ENCODE measurements around the gene FEZF2.

- TF ChIP-seq CTCF (IDR thresholded peaks at IDR 0.05) (no peak), POLR2A (IDR thresholded peaks at IDR 0.05) (no peak), POLR2AphosphoS5 (IDR thresholded peaks at IDR 0.05) (no peak)
These were observed 3.9 kb downstream of the FEZF2 start for GRCh38 chr3:62369476-62369743.
